Ishikawa (cell line): ENCODE results near the gene LINC01488.

Source experiments
- CEBPB ChIP-seq: IDR thresholded peaks from 2 replicates; pipeline ENCODE4 v1.6.1; 2012
- CREB1 ChIP-seq: IDR thresholded peaks from 2 replicates; pipeline ENCODE4 v1.6.1; 2012; ENCODE audit warnings: low read depth
- EGR1 ChIP-seq: IDR thresholded peaks from 2 replicates; pipeline ENCODE4 v1.6.1; 2012
- EP300 ChIP-seq: IDR thresholded peaks from 2 replicates; pipeline ENCODE4 v1.6.1; 2012; ENCODE audit warnings: borderline replicate concordance
- FOXM1 ChIP-seq: IDR thresholded peaks from 2 replicates; pipeline ENCODE4 v1.6.1; 2012; ENCODE audit warnings: low read depth, borderline replicate concordance
- NFIC ChIP-seq: IDR thresholded peaks from 2 replicates; pipeline ENCODE4 v1.6.1; 2012
- RAD21 ChIP-seq: IDR thresholded peaks from 2 replicates; pipeline ENCODE4 v1.6.1; 2012; ENCODE audit warnings: low read depth
- TAF1 ChIP-seq: IDR thresholded peaks from 2 replicates; pipeline ENCODE4 v1.6.1; 2012; ENCODE audit warnings: low read depth, mild to moderate bottlenecking
- TCF12 ChIP-seq: IDR thresholded peaks from 2 replicates; pipeline ENCODE4 v1.6.1; 2012; ENCODE audit warnings: low read depth
- TEAD4 ChIP-seq: IDR thresholded peaks from 2 replicates; pipeline ENCODE4 v1.6.1; 2012
- USF1 ChIP-seq: IDR thresholded peaks from 2 replicates; pipeline ENCODE4 v1.6.1; 2012
- YY1 ChIP-seq: IDR thresholded peaks from 2 replicates; pipeline ENCODE4 v1.6.1; 2012; ENCODE audit warnings: low read depth
- ZBTB7A ChIP-seq: IDR thresholded peaks from 2 replicates; pipeline ENCODE4 v1.6.1; 2012; ENCODE audit warnings: low read depth
- TF ChIP-seq, protein P1 (sequence below): IDR thresholded peaks from 2 replicates; pipeline ENCODE4 v1.6.1; 2012; ENCODE audit warnings: low read depth, mild to moderate bottlenecking
- TF ChIP-seq, protein P2 (sequence below): IDR thresholded peaks from 2 replicates; pipeline ENCODE4 v1.6.1; 2012

Gene LINC01488

GRCh38 chr11:69439651-69440464 is 41.6 kb upstream of the LINC01488 start:
- TF ChIP-seq YY1 (no peak), FOXM1 (no peak)

GRCh38 chr11:69440876-69441275 is 40.6 kb upstream of the LINC01488 start:
- TF ChIP-seq ZBTB7A (no peak), CREB1 (no peak), TAF1 (no peak), USF1 (no peak), RAD21 (no peak), FOXM1 (no peak), YY1 (no peak), EGR1 (no peak), TCF12 (no peak), EP300 (no peak), NFIC (no peak), TEAD4 (no peak), CEBPB (no peak)
- TF ChIP-seq, protein P1, sequence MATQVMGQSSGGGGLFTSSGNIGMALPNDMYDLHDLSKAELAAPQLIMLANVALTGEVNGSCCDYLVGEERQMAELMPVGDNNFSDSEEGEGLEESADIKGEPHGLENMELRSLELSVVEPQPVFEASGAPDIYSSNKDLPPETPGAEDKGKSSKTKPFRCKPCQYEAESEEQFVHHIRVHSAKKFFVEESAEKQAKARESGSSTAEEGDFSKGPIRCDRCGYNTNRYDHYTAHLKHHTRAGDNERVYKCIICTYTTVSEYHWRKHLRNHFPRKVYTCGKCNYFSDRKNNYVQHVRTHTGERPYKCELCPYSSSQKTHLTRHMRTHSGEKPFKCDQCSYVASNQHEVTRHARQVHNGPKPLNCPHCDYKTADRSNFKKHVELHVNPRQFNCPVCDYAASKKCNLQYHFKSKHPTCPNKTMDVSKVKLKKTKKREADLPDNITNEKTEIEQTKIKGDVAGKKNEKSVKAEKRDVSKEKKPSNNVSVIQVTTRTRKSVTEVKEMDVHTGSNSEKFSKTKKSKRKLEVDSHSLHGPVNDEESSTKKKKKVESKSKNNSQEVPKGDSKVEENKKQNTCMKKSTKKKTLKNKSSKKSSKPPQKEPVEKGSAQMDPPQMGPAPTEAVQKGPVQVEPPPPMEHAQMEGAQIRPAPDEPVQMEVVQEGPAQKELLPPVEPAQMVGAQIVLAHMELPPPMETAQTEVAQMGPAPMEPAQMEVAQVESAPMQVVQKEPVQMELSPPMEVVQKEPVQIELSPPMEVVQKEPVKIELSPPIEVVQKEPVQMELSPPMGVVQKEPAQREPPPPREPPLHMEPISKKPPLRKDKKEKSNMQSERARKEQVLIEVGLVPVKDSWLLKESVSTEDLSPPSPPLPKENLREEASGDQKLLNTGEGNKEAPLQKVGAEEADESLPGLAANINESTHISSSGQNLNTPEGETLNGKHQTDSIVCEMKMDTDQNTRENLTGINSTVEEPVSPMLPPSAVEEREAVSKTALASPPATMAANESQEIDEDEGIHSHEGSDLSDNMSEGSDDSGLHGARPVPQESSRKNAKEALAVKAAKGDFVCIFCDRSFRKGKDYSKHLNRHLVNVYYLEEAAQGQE = no peak
- TF ChIP-seq, protein P2, sequence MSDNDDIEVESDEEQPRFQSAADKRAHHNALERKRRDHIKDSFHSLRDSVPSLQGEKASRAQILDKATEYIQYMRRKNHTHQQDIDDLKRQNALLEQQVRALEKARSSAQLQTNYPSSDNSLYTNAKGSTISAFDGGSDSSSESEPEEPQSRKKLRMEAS = no peak

- TF ChIP-seq, protein P2 = no peak
- TF ChIP-seq FOXM1 = no peak
- no peak for TF ChIP-seq USF1
- no peak for TF ChIP-seq EP300
- TF ChIP-seq TAF1 = no peak
- TF ChIP-seq NFIC = no peak
- TF ChIP-seq, protein P1 = no peak
- TF ChIP-seq RAD21 = no peak
Measured at GRCh38 chr11:69442012-69442806, 39.3 kb upstream of the LINC01488 start.

- TF ChIP-seq TEAD4 = peak; percentile 8; the same call in 1 of the 2 replicates
- TF ChIP-seq, protein P1 = no peak
- TF ChIP-seq, protein P2 = peak; percentile 91
Measured at GRCh38 chr11:69442807-69443137, 38.7 kb upstream of the LINC01488 start.
